Right renal cortex interstitium (tissue), 3 donors: ENCODE results near the gene KRT8. TPM values are rescaled to one million over a fixed set of nuclear protein-coding genes. Genes with fewer than 3 reads are reported as not detected.

Experiments used
- DNase-seq, 3 donors: peaks; one replicate each; pipeline ENCODE4 v3.0.0-alpha.2; 2013; ENCODE audit warnings: low read depth in 3 of 3, low spot score in 2 of 3
- polyA plus RNA-seq, 3 donors: library from polyadenylated mRNA; unstranded; fragments of 120-200 nt; gene quantifications; one replicate each; pipeline ENCODE4 v1.2.1, GENCODE V29; 2013; ENCODE audit not compliant: insufficient read length in 3 of 3

The KRT8 gene
- polyA plus RNA-seq, 3 donors = 214 to 309 (median 270) TPM

GRCh38 chr12:52926596-52927234 is 21.8 kb upstream of the KRT8 start:
- DNase-seq = no peak

- no peak for DNase-seq
These were observed 21.1 kb upstream of the KRT8 start for GRCh38 chr12:52925717-52926595.

- no peak for DNase-seq
These were observed 20.2 kb upstream of the KRT8 start for GRCh38 chr12:52924764-52925716.

- DNase-seq = no peak
These were observed 16.8 kb upstream of the KRT8 start for GRCh38 chr12:52921488-52922165.

- no peak for DNase-seq
These were observed 16.1 kb upstream of the KRT8 start for GRCh38 chr12:52920937-52921336.

- no peak for DNase-seq
These were observed 13.9 kb upstream of the KRT8 start for GRCh38 chr12:52918784-52919183.

- no peak for DNase-seq
These were observed 13.5 kb upstream of the KRT8 start for GRCh38 chr12:52918351-52918750.

GRCh38 chr12:52917800-52918199 is 12.9 kb upstream of the KRT8 start:
- no peak for DNase-seq

GRCh38 chr12:52916216-52916615 is 11.3 kb upstream of the KRT8 start:
- no peak for DNase-seq

GRCh38 chr12:52915637-52916036 is 10.8 kb upstream of the KRT8 start:
- DNase-seq = no peak

GRCh38 chr12:52914576-52915121 is 9.8 kb upstream of the KRT8 start:
- no peak for DNase-seq

- no peak for DNase-seq
These were observed 8.6 kb upstream of the KRT8 start for GRCh38 chr12:52913431-52913821.

GRCh38 chr12:52912711-52913430 is 8.0 kb upstream of the KRT8 start:
- DNase-seq = no peak

GRCh38 chr12:52910248-52910883 is 5.5 kb upstream of the KRT8 start:
- no peak for DNase-seq

GRCh38 chr12:52909796-52910195 is 4.9 kb upstream of the KRT8 start:
- no peak for DNase-seq

GRCh38 chr12:52909331-52909730 is 4.5 kb upstream of the KRT8 start:
- no peak for DNase-seq

GRCh38 chr12:52907092-52907810 is 2.4 kb upstream of the KRT8 start:
- no peak for DNase-seq

GRCh38 chr12:52906191-52906601 is 1.3 kb upstream of the KRT8 start:
- DNase-seq = no peak
